ENCODE results near the gene ERBB3. TPM values are rescaled to one million over a fixed set of nuclear protein-coding genes. Genes with fewer than 3 reads are reported as not detected.

ERBB3 gene
- total and polyA plus RNA-seq, 2 of the 8 experiments (the other 6 are each of a cell fraction or from before 2014, with no cell fraction given) = 33.9 to 52.4 TPM

- WGBS, 2 experiments (ENCODE audit: extremely low coverage in 1 of 2, insufficient coverage in 1 of 2, insufficient read length in 1 of 2, insufficient replicate concordance in 2 of 2, low coverage in 1 of 2, low lambda C conversion rate in 2 of 2, missing lambda C conversion rate in 1 of 2) = 91% methylated on average over 15 of the region's 15 CpGs; no CpG with 5 or more reads in 1 of the 2 experiments
- CTCF ChIA-PET (ENCODE audit: partially characterized antibody) = interaction anchor here (0.6 to 4.8 kb wide), 21 partner anchors 11 to 347 kb away, joined by 3 to 38 read pairs (median 4); partner anchors contain the start of genes PA2G4, SUOX and ZC3H10
Measured at GRCh38 chr12:56084958-56085543, 5.1 kb downstream of the ERBB3 start.

More at GRCh38 chr12:56084958-56085543, 5.1 kb downstream of the ERBB3 start:
- peaks cover 0 to 27% of the 10 kb centered on the region in 2 experiments; a peak in 2 of 4 replicates for H3K79me2 ChIP-seq (ENCODE audit: control insufficient read depth in 1 of 2, insufficient read depth in 2 of 2, low read length in 2 of 2)
- TF ChIP-seq HDAC2 (IDR thresholded peaks at IDR 0.05; ENCODE audit: borderline replicate concordance in 1 of 2, low read depth in 2 of 2, low read length in 2 of 2) (no peak), RXRA (IDR thresholded peaks at IDR 0.05; ENCODE audit: insufficient read depth, low read depth, low read length) (no peak), RAD21 (IDR thresholded peaks at IDR 0.05 in 1 of 2, conservative IDR thresholded peaks at IDR 0.05 in 1 of 2; ENCODE audit: low read depth in 2 of 2, low read length in 2 of 2) (peak; percentile 43 to 59), RBBP5 (IDR thresholded peaks at IDR 0.05; ENCODE audit: borderline replicate concordance, low read depth, low read length) (no peak), SIN3A (conservative IDR thresholded peaks at IDR 0.05 in 1 of 2, IDR thresholded peaks at IDR 0.05 in 1 of 2; ENCODE audit: low read depth in 1 of 2, low read length in 2 of 2) (0 out of 4 replicates have a peak, but pooled peaks have one; percentile 31 to 70), FOSL1 (IDR thresholded peaks at IDR 0.05; ENCODE audit: insufficient read depth, low read depth, low read length) (no peak)
- TF ChIP-seq, protein P1, sequence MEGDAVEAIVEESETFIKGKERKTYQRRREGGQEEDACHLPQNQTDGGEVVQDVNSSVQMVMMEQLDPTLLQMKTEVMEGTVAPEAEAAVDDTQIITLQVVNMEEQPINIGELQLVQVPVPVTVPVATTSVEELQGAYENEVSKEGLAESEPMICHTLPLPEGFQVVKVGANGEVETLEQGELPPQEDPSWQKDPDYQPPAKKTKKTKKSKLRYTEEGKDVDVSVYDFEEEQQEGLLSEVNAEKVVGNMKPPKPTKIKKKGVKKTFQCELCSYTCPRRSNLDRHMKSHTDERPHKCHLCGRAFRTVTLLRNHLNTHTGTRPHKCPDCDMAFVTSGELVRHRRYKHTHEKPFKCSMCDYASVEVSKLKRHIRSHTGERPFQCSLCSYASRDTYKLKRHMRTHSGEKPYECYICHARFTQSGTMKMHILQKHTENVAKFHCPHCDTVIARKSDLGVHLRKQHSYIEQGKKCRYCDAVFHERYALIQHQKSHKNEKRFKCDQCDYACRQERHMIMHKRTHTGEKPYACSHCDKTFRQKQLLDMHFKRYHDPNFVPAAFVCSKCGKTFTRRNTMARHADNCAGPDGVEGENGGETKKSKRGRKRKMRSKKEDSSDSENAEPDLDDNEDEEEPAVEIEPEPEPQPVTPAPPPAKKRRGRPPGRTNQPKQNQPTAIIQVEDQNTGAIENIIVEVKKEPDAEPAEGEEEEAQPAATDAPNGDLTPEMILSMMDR (IDR thresholded peaks at IDR 0.05; ENCODE audit: control extremely low read depth in 1 of 3, insufficient read depth in 1 of 3, low read depth in 1 of 3, low read length in 3 of 3) = peak; percentile 73 to 80 (median 75)
- no peak overlapping the region for H2BK5ac ChIP-seq (ENCODE audit: low read depth, low read length)
- no peak overlapping the region for H3K27ac ChIP-seq (ENCODE audit: low read depth, low read length)
- FAIRE-seq (no peak), DNase-seq (ENCODE audit: low read depth in 1 of 2, low spot score in 2 of 2) (peak in 1 of 2 experiments; percentile 75)
- no peak overlapping the region for H3K4ac ChIP-seq (replicated peaks; ENCODE audit: insufficient read length, low read depth, low read length)
- H3K14ac ChIP-seq (ENCODE audit: insufficient read length) = no peak overlapping the region
- no peak overlapping the region for H3K56ac ChIP-seq (replicated peaks; ENCODE audit: insufficient read length, low read depth, low read length)
- H3K18ac ChIP-seq (ENCODE audit: extremely low read depth, low read length) = no peak overlapping the region
- H4K8ac ChIP-seq (ENCODE audit: extremely low read depth, insufficient read depth, low read length) = peak overlapping the region; percentile 22; the same call in 1 of the 2 replicates
- no peak overlapping the region for H3K9ac ChIP-seq (replicated peaks in 1 of 4; ENCODE audit: extremely low read depth in 1 of 4, low read depth in 3 of 4, low read length in 3 of 4)
- H3K36me3 ChIP-seq (ENCODE audit: control insufficient read depth in 2 of 4, insufficient read depth in 4 of 4, low read length in 3 of 4) = peaks cover 18 to 45% (median 33%) of the 10 kb centered on the region in 4 experiments
- no peak overlapping the region for H2BK15ac ChIP-seq (ENCODE audit: low read length)
- peaks cover 3 to 13% (median 10%) of the 10 kb centered on the region in 4 experiments for H3K4me1 ChIP-seq (replicated peaks in 1 of 4; ENCODE audit: control insufficient read depth in 3 of 4, insufficient read depth in 4 of 4, low read length in 3 of 4)
- H3K9me3 ChIP-seq (ENCODE audit: insufficient read depth in 2 of 2, low read depth in 1 of 2, low read length in 1 of 2) = no peaks in the 10 kb centered on the region
- no peak overlapping the region for H2BK120ac ChIP-seq (replicated peaks; ENCODE audit: low read depth, low read length)
- peaks cover 7% of the 10 kb centered on the region; the same call in 1 of the 2 replicates for H3K79me1 ChIP-seq (ENCODE audit: low read depth, low read length)
- H3K4me3 ChIP-seq (ENCODE audit: extremely low read depth in 1 of 4, insufficient read depth in 2 of 4, low read depth in 3 of 4, low read length in 4 of 4) = no peak overlapping the region
- no peak overlapping the region for H4K5ac ChIP-seq (ENCODE audit: insufficient read length, low read depth, low read length)
- H2BK12ac ChIP-seq (ENCODE audit: low read depth, low read length) = no peak overlapping the region
- no peak overlapping the region for H3K23ac ChIP-seq (ENCODE audit: insufficient read length)
- POLR2A ChIA-PET (ENCODE audit: partially characterized antibody) = interaction anchor here (0.6 to 8.9 kb wide), 8 partner anchors 10 to 1043 kb away, joined by 3 to 112 read pairs (median 4); partner anchors contain the start of genes ESYT1, LRP1, PA2G4 and RPL41
- no peak overlapping the region for H2BK20ac ChIP-seq (ENCODE audit: low read length)
- H3K4me2 ChIP-seq (ENCODE audit: insufficient read depth in 1 of 2, low read depth in 2 of 2, low read length in 2 of 2) = no peak overlapping the region
- no peaks in the 10 kb centered on the region for H3K27me3 ChIP-seq (replicated peaks in 1 of 4; ENCODE audit: control insufficient read depth in 3 of 4, extremely low read depth in 1 of 4, insufficient read depth in 3 of 4, low read length in 3 of 4)
- no peak overlapping the region for H2AFZ ChIP-seq (ENCODE audit: low read length)
- no peak overlapping the region; the same call in 1 of the 2 replicates for H2AK5ac ChIP-seq (ENCODE audit: low read depth, low read length)
- H4K91ac ChIP-seq (replicated peaks; ENCODE audit: insufficient read length, low read length) = no peak overlapping the region
- H3K23me2 ChIP-seq (ENCODE audit: low read depth, low read length) = peaks cover 6% of the 10 kb centered on the region; the same call in 1 of the 2 replicates
- peaks cover 2 to 10% of the 10 kb centered on the region in 2 experiments for H4K20me1 ChIP-seq (replicated peaks in 1 of 2; ENCODE audit: control insufficient read depth in 1 of 2, insufficient read depth in 2 of 2, low read length in 2 of 2)

Data from H1 (cell line).